Lung (tissue), 12 donors: ENCODE measurements around the gene CBFA2T2. TPM values are rescaled to one million over a fixed set of nuclear protein-coding genes. Genes with fewer than 3 reads are reported as not detected.

Experiments used
- ATAC-seq: fragments of 200-7000 bp; cut with Tn5 transposase; one replicate; pipeline ENCODE4 v1.9.1; 2020; ENCODE audit warnings: moderate number of reproducible peaks; ENCODE audit not compliant: insufficient read depth, low FRiP score
- DNase-seq, 3 donors: peaks; one replicate each; pipeline ENCODE4 v3.0.0-alpha.2; 2013 to 2017
- H3K27ac ChIP-seq, 2 donors: one replicate each; pipeline ENCODE4 v1.5.1; 2013; ENCODE audit warnings: mild to moderate bottlenecking in 2 of 2, moderate library complexity in 2 of 2, control low read depth in 1 of 2, inconsistent platforms in 1 of 2, low read depth in 1 of 2, low read length in 1 of 2
- H3K27me3 ChIP-seq, 3 donors: one replicate each; pipeline ENCODE4 v1.5.1; 2013; ENCODE audit warnings: low read length in 2 of 3; ENCODE audit not compliant: control insufficient read depth in 3 of 3, insufficient read depth in 3 of 3
- H3K36me3 ChIP-seq, 4 donors: one replicate each; pipeline ENCODE4 v1.5.1; 2013; ENCODE audit warnings: low read length in 4 of 4, mild to moderate bottlenecking in 1 of 4, moderate library complexity in 1 of 4; ENCODE audit not compliant: control insufficient read depth in 4 of 4, insufficient read depth in 4 of 4
- H3K4me1 ChIP-seq, 5 donors: one replicate each; pipeline ENCODE4 v1.5.1; 2013; ENCODE audit warnings: low read length in 5 of 5, mild to moderate bottlenecking in 2 of 5, moderate library complexity in 1 of 5; ENCODE audit not compliant: control insufficient read depth in 5 of 5, insufficient read depth in 5 of 5
- H3K4me3 ChIP-seq: one replicate; pipeline ENCODE4 v1.5.1; 2013; ENCODE audit warnings: mild to moderate bottlenecking, control low read depth, moderate library complexity
- H3K9ac ChIP-seq, 2 donors: one replicate each; pipeline ENCODE4 v1.5.1; 2013; ENCODE audit warnings: low read length in 2 of 2, control low read depth in 1 of 2; ENCODE audit not compliant: insufficient read depth in 1 of 2
- H3K9me3 ChIP-seq, 4 donors: one replicate each; pipeline ENCODE4 v1.5.1; 2013; ENCODE audit warnings: low read length in 3 of 4, mild to moderate bottlenecking in 1 of 4, moderate library complexity in 1 of 4; ENCODE audit not compliant: control insufficient read depth in 4 of 4, insufficient read depth in 3 of 4
- CTCF ChIP-seq: IDR thresholded peaks from 2 replicates; pipeline ENCODE4 v1.5.1; 2012; ENCODE audit warnings: mild to moderate bottlenecking; ENCODE audit errors: control extremely low read depth, extremely low read depth
- whole genome bisulfite sequencing, 2 donors: extraction: QIAGEN DNeasy Blood & Tissue Kit; methylation state at CpG; one replicate each; pipeline ENCODE4 v1.1.7; 2013; 5-methylcytosine and 5-hydroxymethylcytosine counted together
- polyA plus RNA-seq, 2 donors: library from polyadenylated mRNA; stranded (reverse); fragments of 200-250 nt; gene quantifications; one replicate each; pipeline ENCODE4 v1.2.1, GENCODE V29; 2013
- total RNA-seq, 2 donors: library from RNA; depleted of rRNA in 1 of 2; stranded (reverse); fragments of >200 nt in 1 of 2; gene quantifications; one replicate each; pipeline ENCODE4 v1.2.1, GENCODE V29; 2014 to 2021
- donor health status: control.
- donor health status: control.
- donor health status: Bipolar disorder and iron deficiency.
- donor health status: healthy.
- donor health status: DM: yes; HTN: yes; CAD: no.

CBFA2T2 gene
- total and polyA plus RNA-seq, 4 donors = 5.1 to 19.1 (median 8.2) TPM

GRCh38 chr20:33670715-33671499, 181.0 kb downstream of the CBFA2T2 start:
- Histone ChIP-seq H3K36me3 (peaks cover 0 to 6% (median 4%) of the 10 kb centered on the region in 4 donors), H3K9ac (no peak overlapping the region), H3K27ac (no peak overlapping the region), H3K27me3 (no peaks in the 10 kb centered on the region), H3K4me1 (peaks cover 0 to 56% (median 23%) of the 10 kb centered on the region in 5 donors), H3K9me3 (no peaks in the 10 kb centered on the region), H3K4me3 (no peak overlapping the region)
- TF ChIP-seq CTCF = no peak
- DNase-seq (no peak), ATAC-seq (no peak)
- 86 to 95% methylated on average over 6 of the region's 6 CpGs for WGBS, 2 donors

GRCh38 chr20:33671573-33672288, 181.8 kb downstream of the CBFA2T2 start:
- Histone ChIP-seq H3K27me3 (no peaks in the 10 kb centered on the region), H3K4me3 (no peak overlapping the region), H3K4me1 (peaks cover 0 to 54% (median 23%) of the 10 kb centered on the region in 5 donors), H3K27ac (no peak overlapping the region), H3K36me3 (peaks cover 0 to 6% (median 4%) of the 10 kb centered on the region in 4 donors), H3K9me3 (no peaks in the 10 kb centered on the region), H3K9ac (no peak overlapping the region)
- WGBS, 2 donors = 78 to 82% methylated on average over 8 of the region's 8 CpGs
- TF ChIP-seq CTCF = no peak
- no peak for DNase-seq
- ATAC-seq = no peak

- no peak overlapping the region for H3K27ac ChIP-seq
- no peak for TF ChIP-seq CTCF
- DNase-seq (peak; percentile 50 to 60 (median 52)), ATAC-seq (no peak)
- H3K36me3 ChIP-seq = peaks cover 0 to 6% (median 4%) of the 10 kb centered on the region in 4 donors
- H3K27me3 ChIP-seq = no peaks in the 10 kb centered on the region
- no peak overlapping the region for H3K9ac ChIP-seq
- WGBS, 2 donors = 61 to 62% methylated on average over 17 of the region's 17 CpGs
- no peaks in the 10 kb centered on the region for H3K9me3 ChIP-seq
- H3K4me3 ChIP-seq = peak overlapping the region; percentile 5
- H3K4me1 ChIP-seq = peaks cover 0 to 46% (median 18%) of the 10 kb centered on the region in 5 donors
Observed at GRCh38 chr20:33672426-33673113, 182.7 kb downstream of the CBFA2T2 start.
